Measurements from ENCODE around the gene DAP.

DNA sequence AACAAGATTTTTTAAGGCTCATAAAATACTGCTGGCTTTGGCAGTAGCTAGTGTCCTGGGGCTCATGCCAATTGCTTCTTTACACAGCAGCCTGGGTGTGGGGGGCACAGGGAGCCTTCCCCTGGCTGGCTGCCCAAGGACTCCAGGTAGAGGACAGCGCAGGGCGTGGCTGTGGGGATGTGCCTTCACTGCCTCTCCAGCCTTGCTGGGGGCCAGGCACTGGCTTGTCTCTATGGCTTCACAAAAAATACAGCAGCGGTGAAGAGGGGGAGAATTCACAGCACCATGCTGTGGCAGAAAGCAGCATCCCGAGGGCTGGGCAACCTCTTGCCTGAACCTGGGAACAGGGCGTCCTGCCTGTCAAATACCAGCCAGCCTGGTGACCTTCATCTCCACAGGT lies 57.4 kb downstream of the DAP start:
- TF ChIP-seq POLR2A (IDR thresholded peaks at IDR 0.05): no peak
- TF ChIP-seq, protein P1, sequence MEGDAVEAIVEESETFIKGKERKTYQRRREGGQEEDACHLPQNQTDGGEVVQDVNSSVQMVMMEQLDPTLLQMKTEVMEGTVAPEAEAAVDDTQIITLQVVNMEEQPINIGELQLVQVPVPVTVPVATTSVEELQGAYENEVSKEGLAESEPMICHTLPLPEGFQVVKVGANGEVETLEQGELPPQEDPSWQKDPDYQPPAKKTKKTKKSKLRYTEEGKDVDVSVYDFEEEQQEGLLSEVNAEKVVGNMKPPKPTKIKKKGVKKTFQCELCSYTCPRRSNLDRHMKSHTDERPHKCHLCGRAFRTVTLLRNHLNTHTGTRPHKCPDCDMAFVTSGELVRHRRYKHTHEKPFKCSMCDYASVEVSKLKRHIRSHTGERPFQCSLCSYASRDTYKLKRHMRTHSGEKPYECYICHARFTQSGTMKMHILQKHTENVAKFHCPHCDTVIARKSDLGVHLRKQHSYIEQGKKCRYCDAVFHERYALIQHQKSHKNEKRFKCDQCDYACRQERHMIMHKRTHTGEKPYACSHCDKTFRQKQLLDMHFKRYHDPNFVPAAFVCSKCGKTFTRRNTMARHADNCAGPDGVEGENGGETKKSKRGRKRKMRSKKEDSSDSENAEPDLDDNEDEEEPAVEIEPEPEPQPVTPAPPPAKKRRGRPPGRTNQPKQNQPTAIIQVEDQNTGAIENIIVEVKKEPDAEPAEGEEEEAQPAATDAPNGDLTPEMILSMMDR (IDR thresholded peaks at IDR 0.05): no peak
